ENCODE measurements around the gene MOXD1.

The MOXD1 gene

DNA sequence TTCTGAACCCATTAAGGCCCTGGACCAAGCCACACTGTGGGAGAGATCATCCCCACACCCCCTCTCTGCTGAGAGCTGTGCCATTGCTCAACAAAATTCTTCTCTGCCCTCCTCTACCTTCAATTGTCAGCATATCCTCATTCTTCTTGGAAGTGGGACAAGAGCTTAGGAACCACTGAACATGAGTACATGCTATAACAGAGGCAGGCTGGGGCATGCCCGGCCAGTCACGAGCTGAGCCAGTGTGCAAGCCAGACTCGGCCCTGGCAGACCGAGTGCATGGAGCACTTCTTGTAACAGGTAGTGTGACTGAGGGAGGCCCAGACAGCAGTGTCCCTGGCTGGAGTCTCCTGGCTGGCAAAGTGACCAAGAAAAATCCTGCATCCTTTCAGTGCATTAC lies 149.2 kb downstream of the MOXD1 start:
- no peaks in the 10 kb centered on the region for H3K4me1 ChIP-seq (ENCODE audit: control insufficient read depth in 1 of 2, insufficient read depth in 2 of 2, low read length in 2 of 2)
- no peaks in the 10 kb centered on the region for H3K36me3 ChIP-seq (ENCODE audit: control insufficient read depth in 1 of 2, insufficient read depth in 2 of 2, low read length in 2 of 2)
- no peak overlapping the region for H3K27ac ChIP-seq (ENCODE audit: low read length)
- H3K4me3 ChIP-seq (ENCODE audit: low read depth in 1 of 2, low read length in 2 of 2) = no peak overlapping the region
- no peaks in the 10 kb centered on the region for H3K27me3 ChIP-seq (ENCODE audit: low read depth, low read length)
- no peaks in the 10 kb centered on the region for H3K9me3 ChIP-seq (ENCODE audit: control insufficient read depth in 1 of 2, low read length in 2 of 2)

DNA sequence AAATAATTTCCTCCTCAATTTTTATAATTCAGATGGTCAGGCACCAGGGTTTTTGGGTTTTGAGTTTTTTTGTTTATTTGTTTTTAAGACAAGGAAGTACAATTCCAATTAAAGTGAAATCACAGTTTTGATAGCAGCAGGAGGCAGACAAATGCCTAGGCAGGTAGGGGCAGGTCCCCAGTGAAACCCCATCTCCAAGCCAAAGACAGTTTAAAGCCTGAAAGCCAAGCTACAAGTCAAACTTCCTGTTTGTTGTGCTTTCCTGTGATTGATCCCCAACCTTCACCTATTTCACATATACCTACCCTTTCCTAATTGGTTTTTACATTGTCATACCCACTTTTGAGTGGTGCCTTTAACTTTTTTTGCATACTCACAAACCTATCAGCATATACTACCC lies 149.6 kb downstream of the MOXD1 start:
- no peak overlapping the region for H3K27ac ChIP-seq (ENCODE audit: low read length)
- H3K4me3 ChIP-seq (ENCODE audit: low read depth in 1 of 2, low read length in 2 of 2) = no peak overlapping the region
- H3K36me3 ChIP-seq (ENCODE audit: control insufficient read depth in 1 of 2, insufficient read depth in 2 of 2, low read length in 2 of 2) = no peaks in the 10 kb centered on the region
- H3K9me3 ChIP-seq (ENCODE audit: control insufficient read depth in 1 of 2, low read length in 2 of 2) = no peaks in the 10 kb centered on the region
- H3K4me1 ChIP-seq (ENCODE audit: control insufficient read depth in 1 of 2, insufficient read depth in 2 of 2, low read length in 2 of 2) = no peaks in the 10 kb centered on the region
- no peaks in the 10 kb centered on the region for H3K27me3 ChIP-seq (ENCODE audit: low read depth, low read length)

GRCh38 chr6:132247381-132248159 lies 153.7 kb downstream of the MOXD1 start:
- Histone ChIP-seq H3K4me1 (ENCODE audit: control insufficient read depth in 1 of 2, insufficient read depth in 2 of 2, low read length in 2 of 2) (no peaks in the 10 kb centered on the region), H3K27me3 (ENCODE audit: low read depth, low read length) (no peaks in the 10 kb centered on the region), H3K4me3 (ENCODE audit: low read depth in 1 of 2, low read length in 2 of 2) (no peak overlapping the region), H3K36me3 (ENCODE audit: control insufficient read depth in 1 of 2, insufficient read depth in 2 of 2, low read length in 2 of 2) (no peaks in the 10 kb centered on the region), H3K27ac (ENCODE audit: low read length) (no peak overlapping the region), H3K9me3 (ENCODE audit: control insufficient read depth in 1 of 2, low read length in 2 of 2) (no peaks in the 10 kb centered on the region)

DNA sequence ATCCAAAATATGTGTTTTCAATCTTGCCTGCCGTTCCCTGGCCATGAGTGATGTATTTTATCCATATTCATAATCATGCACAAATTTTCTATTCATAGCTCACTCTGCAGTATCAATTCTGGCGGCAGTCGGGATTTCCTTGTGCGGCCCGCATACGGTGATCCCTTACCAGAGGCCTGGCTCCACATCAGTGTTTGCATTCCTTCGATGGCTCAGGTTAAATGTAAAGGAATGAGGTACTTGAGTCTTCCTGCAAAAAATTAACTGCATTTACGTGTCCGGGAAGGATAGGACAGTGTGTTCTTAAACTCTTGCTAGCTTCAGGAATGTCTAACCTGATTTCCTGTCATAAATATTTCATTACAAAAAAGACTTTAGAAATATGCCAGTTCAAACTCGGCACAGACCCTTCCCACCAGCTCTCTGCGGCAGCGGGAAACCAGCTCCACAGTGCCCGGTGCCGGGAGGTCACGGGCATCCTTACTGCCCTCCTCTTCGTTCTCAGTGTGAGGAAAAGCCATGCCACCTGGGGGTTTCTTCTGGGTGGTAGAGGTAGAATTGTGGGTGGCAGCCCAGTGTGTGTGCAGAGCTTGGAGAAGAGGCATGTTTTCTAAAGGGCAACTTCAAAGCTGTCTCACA lies 154.5 kb downstream of the MOXD1 start:
- Histone ChIP-seq H3K27me3 (ENCODE audit: low read depth, low read length) (no peaks in the 10 kb centered on the region), H3K9me3 (ENCODE audit: control insufficient read depth in 1 of 2, low read length in 2 of 2) (no peaks in the 10 kb centered on the region), H3K36me3 (ENCODE audit: control insufficient read depth in 1 of 2, insufficient read depth in 2 of 2, low read length in 2 of 2) (no peaks in the 10 kb centered on the region), H3K27ac (ENCODE audit: low read length) (no peak overlapping the region), H3K4me1 (ENCODE audit: control insufficient read depth in 1 of 2, insufficient read depth in 2 of 2, low read length in 2 of 2) (no peaks in the 10 kb centered on the region), H3K4me3 (ENCODE audit: low read depth in 1 of 2, low read length in 2 of 2) (no peak overlapping the region)

GRCh38 chr6:132246120-132246617 lies 155.1 kb downstream of the MOXD1 start:
- Histone ChIP-seq H3K27ac (ENCODE audit: low read length) (no peak overlapping the region), H3K9me3 (ENCODE audit: control insufficient read depth in 1 of 2, low read length in 2 of 2) (no peaks in the 10 kb centered on the region), H3K4me3 (ENCODE audit: low read depth in 1 of 2, low read length in 2 of 2) (no peak overlapping the region), H3K27me3 (ENCODE audit: low read depth, low read length) (no peaks in the 10 kb centered on the region), H3K4me1 (ENCODE audit: control insufficient read depth in 1 of 2, insufficient read depth in 2 of 2, low read length in 2 of 2) (no peaks in the 10 kb centered on the region), H3K36me3 (ENCODE audit: control insufficient read depth in 1 of 2, insufficient read depth in 2 of 2, low read length in 2 of 2) (no peaks in the 10 kb centered on the region)
